NOMO-1 treated with dmso at 0.1 percent for 144 hours (cell line): ENCODE data around the gene PCSK6.
"Not testable (repeated sequence)": the region's sequence is repeated elsewhere in the genome, so short reads cannot be mapped to it uniquely, and the experiment has no call there.

Source experiments
- DNase-seq: peaks from one replicate; lab custom pipeline; 2025; ENCODE audit not compliant: unreplicated experiment; lab: John Stamatoyannopoulos, UW

The PCSK6 gene

DNA sequence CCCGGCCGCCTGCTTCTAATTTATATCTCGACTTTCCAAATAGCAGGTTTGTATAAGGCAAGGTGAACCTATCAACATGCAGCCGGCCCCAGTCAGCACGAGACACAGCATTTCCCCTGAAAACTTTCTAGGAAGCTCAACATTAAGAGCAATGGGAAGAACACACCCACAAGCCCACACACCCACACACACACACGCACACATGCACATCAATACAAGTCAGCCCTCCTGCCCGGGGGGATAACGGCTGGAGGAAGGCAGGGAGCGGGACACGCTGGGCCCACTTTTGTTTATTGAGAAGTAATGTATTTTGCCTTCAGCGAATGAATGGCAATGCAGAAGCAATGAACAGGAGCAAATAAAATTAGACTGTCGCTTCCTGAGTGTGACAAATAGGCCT is 83.5 kb downstream of the PCSK6 start:
- DNase-seq = no peak

DNA sequence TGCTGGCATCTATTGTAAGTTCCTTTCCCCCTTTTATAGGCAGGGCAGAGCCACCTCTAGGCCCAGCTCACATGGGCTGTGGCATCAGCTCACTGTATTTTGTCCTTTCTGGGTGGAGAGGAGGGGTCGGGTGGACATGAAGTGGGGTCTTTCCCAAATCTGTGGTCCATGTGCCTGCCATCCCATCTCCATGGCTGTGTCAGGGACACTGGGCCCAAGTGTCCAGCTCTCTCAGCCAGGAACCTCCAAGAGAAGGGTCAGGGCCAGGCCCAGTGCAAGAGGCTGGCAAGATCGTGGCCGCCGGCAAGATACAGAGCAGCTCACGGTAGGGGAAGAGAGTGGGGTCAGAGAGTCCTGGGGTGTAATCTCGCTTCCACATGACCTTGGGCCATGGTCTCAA is 85.3 kb downstream of the PCSK6 start:
- DNase-seq = no peak

DNA sequence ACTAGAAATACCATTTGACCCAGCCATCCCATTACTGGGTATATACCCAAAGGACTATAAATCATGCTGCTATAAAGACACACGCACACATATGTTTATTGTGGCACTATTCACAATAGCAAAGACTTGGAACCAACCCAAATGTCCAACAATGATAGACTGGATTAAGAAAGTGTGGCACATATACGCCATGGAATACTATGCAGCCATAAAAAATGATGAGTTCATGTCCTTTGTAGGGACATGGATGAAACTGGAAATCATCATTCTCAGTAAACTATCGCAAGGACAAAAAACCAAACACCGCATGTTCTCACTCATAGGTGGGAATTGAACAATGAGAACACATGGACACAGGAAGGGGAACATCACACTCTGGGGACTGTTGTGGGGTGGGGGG is 86.6 kb downstream of the PCSK6 start:
- not testable (repeated sequence) for DNase-seq

DNA sequence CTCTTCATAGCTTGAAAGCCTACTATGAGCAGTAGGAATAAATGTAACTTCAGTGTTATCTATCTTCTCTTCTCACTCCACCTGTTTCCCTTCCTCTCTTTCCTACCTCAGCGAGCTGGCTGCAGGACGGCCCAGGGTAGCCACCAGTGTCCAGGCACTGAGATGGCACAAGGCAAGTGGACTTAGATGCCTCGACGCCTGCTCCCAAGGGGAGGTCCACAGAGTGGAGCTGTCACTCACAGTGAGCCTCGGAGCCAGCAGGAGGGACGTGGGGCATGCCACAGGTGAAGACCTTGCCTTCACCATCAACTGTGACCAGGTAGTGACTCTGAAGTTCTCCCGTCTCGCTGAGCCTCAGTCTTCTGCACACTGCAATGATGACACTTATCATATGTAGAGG is 88.2 kb downstream of the PCSK6 start:
- no peak for DNase-seq

- DNase-seq = no peak
Measured at GRCh38 chr15:101399431-101399830, 90.1 kb downstream of the PCSK6 start.

GRCh38 chr15:101398247-101398646 is 91.3 kb downstream of the PCSK6 start:
- DNase-seq = no peak

GRCh38 chr15:101397521-101398003 is 91.9 kb downstream of the PCSK6 start:
- DNase-seq = no peak

- DNase-seq = no peak
Measured at GRCh38 chr15:101396484-101397261, 92.8 kb downstream of the PCSK6 start.

DNA sequence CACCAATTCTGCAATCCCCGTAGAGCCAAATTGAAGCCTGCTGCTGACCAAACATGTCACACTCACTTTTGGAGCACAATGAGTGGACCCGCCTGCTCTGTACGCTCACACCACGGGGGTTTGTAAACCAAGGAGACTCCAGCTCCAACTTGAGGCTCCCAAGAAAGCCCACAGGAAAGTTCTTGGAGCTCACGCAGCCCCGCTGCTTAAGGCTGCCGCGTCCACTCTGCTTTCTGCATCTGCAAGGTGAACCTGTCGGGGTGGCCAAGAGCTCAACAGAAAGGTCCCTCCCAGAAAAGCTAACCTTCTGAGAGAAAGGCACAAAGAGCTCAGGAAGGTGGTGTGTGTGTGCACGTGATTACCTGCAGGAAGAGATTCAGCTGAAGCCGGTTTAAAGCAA is 94.9 kb downstream of the PCSK6 start:
- DNase-seq = no peak

DNA sequence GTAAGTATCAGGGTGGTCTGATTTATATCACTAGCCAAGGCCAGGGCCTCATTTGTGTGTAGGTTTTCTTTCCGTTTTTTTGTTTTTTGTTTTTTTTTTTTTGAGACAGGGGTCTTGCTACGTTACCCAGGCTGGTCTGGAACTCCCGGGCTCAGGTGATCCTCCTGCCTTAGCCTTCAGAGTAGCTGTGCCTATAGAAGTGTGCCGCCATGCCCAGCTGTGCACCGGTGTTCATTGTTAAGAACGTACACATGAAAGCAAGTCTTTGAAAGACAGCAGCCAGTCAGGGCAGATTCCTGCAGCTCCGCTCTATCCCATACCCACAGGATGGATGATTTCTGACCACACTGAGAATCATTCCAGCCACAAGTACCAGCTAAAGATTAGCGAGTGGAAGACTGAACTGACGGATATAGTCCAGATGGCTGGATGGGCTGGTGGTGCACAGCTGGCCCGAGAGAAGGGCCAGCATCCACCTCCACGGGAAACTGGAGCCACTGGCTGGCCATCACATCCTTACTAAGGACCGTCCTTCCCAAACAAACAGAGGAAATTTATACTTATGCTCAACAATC is 95.4 kb downstream of the PCSK6 start:
- DNase-seq = no peak

DNA sequence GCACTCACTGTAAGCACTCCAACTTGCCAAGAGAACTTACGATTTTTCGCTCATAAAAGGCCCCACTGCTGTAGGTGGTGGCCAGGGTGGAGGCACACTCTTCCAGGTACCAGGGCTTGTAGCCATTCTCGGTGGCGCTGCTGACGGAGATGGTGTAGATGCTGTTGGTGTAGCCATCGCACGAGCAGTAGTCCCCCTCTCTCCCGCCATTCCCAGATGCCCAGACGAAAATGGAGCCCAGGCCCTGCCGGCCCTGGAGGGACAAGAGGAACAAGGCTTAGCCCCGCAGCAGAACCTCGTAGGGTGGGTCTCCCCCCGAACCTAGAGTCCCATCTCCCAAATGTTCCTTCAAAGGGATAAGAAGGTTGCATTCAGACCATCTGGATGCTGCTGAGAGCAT is 96.3 kb downstream of the PCSK6 start:
- DNase-seq = no peak

- DNase-seq = no peak
Measured at GRCh38 chr15:101391981-101392640, 97.4 kb downstream of the PCSK6 start.

GRCh38 chr15:101391431-101391830 is 98.1 kb downstream of the PCSK6 start:
- no peak for DNase-seq

GRCh38 chr15:101390462-101390861 is 99.0 kb downstream of the PCSK6 start:
- DNase-seq = no peak

DNA sequence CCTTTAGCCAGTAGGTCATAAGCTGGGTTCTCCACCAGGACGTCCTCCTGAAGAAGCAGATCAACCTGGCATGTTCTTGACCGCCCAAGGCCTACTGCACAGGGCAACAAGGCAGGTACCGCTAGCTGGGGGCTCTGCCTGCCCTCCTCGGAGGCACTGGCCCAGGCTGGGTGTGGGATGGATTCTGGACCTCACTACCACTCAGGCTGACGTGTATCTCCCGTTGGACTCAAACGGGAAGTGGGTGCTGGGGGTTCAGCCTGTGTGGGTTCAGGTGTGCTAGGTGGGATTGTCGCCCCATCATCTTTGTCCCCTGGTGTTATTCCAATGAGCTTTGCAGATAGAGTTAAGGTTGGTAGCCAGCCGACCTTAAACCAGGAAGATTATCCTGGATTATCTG is 99.4 kb downstream of the PCSK6 start:
- no peak for DNase-seq

- DNase-seq = no peak
Measured at GRCh38 chr15:101389362-101389761, 100.1 kb downstream of the PCSK6 start.

- DNase-seq = no peak
Measured at GRCh38 chr15:101388046-101388445, 101.5 kb downstream of the PCSK6 start.

GRCh38 chr15:101387574-101387973 is 101.9 kb downstream of the PCSK6 start:
- no peak for DNase-seq

DNA sequence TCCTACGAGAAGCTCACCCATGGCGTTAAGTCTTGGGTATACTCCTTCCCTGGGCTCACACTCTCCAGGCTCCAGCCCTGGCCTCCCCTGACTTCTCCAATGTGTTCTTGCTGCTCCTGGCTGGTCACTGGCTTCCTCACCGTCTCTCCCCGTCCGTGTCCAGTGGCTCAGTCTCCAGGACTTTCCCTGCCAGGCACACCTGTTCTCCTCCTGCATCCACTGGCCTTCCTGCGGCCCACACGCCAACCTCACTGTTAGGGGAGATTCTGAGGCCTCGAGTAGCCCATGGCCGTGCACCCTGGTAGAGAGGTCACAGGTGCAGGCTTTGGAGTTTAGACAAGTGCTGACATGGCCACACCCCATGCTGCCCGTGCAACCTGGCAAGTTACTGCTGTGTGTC is 102.5 kb downstream of the PCSK6 start:
- DNase-seq = no peak

- DNase-seq = no peak
Measured at GRCh38 chr15:101386006-101386405, 103.5 kb downstream of the PCSK6 start.

GRCh38 chr15:101384276-101384675 is 105.2 kb downstream of the PCSK6 start:
- no peak for DNase-seq

DNA sequence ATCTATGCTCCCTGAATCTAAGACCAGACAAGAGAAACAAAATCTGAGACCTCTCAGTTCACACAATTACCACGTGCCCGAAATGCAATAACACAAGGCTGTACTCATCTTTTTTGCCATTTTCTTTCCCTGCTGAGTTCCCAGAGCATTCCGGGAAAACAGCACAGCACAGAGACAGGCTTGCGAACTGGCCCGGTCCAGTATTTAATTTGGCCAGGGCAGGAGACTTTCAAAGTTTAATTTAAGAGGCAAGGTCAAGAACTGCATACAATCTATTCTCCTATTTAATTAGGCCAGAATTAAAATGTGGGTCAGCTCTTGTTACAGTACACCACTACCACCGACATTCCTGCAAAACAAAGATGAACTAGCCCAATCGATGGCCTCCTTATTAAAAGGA is 107.0 kb downstream of the PCSK6 start:
- DNase-seq = no peak
